KMS-11 (cell line): ENCODE data around the gene THRA.

Experiments used
- H2AFZ ChIP-seq: fragments of 200-600 bp; sonication (generic); 2 replicates; pipeline ENCODE4 v1.6.1; 2016; ENCODE audit warnings: antibody characterized with exemption, mixed run types, low read depth
- H3K27ac ChIP-seq: fragments of 200-600 bp; sonication (generic); 2 replicates; pipeline ENCODE4 v1.6.1; 2016; ENCODE audit warnings: mild to moderate bottlenecking, mixed run types
- H3K27me3 ChIP-seq: fragments of 200-600 bp; sonication (generic); 2 replicates; pipeline ENCODE4 v1.6.1; 2017; ENCODE audit warnings: mild to moderate bottlenecking, low read depth, mixed run types, moderate library complexity; ENCODE audit not compliant: insufficient read depth
- H3K36me3 ChIP-seq: fragments of 200-600 bp; sonication (generic); 2 replicates; pipeline ENCODE4 v1.6.1; 2017; ENCODE audit warnings: mild to moderate bottlenecking, mixed run types; ENCODE audit not compliant: insufficient read depth
- H3K4me1 ChIP-seq: fragments of 200-600 bp; sonication (generic); 2 replicates; pipeline ENCODE4 v1.6.1; 2016; ENCODE audit warnings: mild to moderate bottlenecking, low read depth, mixed run types; ENCODE audit not compliant: poor library complexity, severe bottlenecking
- H3K4me2 ChIP-seq: fragments of 200-600 bp; sonication (generic); 2 replicates; pipeline ENCODE4 v1.7.0; 2016; ENCODE audit warnings: mild to moderate bottlenecking, mixed run types
- H3K4me3 ChIP-seq: fragments of 200-600 bp; sonication (generic); IDR thresholded peaks from 2 replicates; pipeline ENCODE4 v1.6.1; 2017; ENCODE audit warnings: low read depth, low read length, mixed read lengths; ENCODE audit not compliant: insufficient read depth
- H3K79me2 ChIP-seq: fragments of 200-600 bp; sonication (generic); 2 replicates; pipeline ENCODE4 v1.6.1; 2016; ENCODE audit warnings: low read depth, mixed run types; ENCODE audit not compliant: insufficient read depth
- H3K9ac ChIP-seq: fragments of 200-600 bp; sonication (generic); 2 replicates; pipeline ENCODE4 v1.6.1; 2016; ENCODE audit warnings: mild to moderate bottlenecking, mixed run types
- H4K20me1 ChIP-seq: fragments of 200-600 bp; sonication (generic); 2 replicates; pipeline ENCODE4 v1.6.1; 2016; ENCODE audit warnings: mild to moderate bottlenecking, mixed run types; ENCODE audit not compliant: insufficient read depth
- TF ChIP-seq, protein P1 (sequence below): fragments of 200-600 bp; sonication (generic); conservative IDR thresholded peaks from 2 replicates; pipeline ENCODE4 v1.6.1; 2017; ENCODE audit warnings: low read depth, mild to moderate bottlenecking, antibody characterized with exemption, low read length, moderate library complexity, mixed read lengths

Gene THRA

DNA sequence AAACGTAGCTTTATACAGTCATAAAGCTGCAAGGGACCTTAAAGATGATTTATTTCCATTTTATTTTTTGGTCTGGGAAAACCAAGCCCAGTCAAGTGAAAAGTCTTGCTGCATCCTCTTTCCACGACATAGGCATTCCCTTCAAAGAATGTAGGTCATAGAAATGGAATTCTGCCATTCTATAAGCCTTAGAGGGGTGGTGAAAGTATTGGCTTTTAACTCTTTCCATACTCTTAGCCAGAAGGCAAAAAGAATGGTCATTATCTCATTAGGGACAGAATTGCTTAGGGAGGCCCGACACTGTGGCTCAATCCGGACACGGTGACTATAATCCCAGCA lies 51.1 kb downstream of the THRA start:
- Histone ChIP-seq H3K27ac (peak overlapping the region; percentile 59), H3K27me3 (no peaks in the 10 kb centered on the region), H4K20me1 (no peaks in the 10 kb centered on the region), H3K4me2 (peak overlapping the region; percentile 44), H3K9ac (peak overlapping the region; percentile 44; the same call in 1 of the 2 replicates), H3K4me3 (no peak overlapping the region), H2AFZ (peak overlapping the region; percentile 48; the same call in 1 of the 2 replicates), H3K36me3 (no peaks in the 10 kb centered on the region), H3K4me1 (peaks cover 56% of the 10 kb centered on the region), H3K79me2 (no peaks in the 10 kb centered on the region)
- TF ChIP-seq, protein P1, sequence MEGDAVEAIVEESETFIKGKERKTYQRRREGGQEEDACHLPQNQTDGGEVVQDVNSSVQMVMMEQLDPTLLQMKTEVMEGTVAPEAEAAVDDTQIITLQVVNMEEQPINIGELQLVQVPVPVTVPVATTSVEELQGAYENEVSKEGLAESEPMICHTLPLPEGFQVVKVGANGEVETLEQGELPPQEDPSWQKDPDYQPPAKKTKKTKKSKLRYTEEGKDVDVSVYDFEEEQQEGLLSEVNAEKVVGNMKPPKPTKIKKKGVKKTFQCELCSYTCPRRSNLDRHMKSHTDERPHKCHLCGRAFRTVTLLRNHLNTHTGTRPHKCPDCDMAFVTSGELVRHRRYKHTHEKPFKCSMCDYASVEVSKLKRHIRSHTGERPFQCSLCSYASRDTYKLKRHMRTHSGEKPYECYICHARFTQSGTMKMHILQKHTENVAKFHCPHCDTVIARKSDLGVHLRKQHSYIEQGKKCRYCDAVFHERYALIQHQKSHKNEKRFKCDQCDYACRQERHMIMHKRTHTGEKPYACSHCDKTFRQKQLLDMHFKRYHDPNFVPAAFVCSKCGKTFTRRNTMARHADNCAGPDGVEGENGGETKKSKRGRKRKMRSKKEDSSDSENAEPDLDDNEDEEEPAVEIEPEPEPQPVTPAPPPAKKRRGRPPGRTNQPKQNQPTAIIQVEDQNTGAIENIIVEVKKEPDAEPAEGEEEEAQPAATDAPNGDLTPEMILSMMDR = no peak

- TF ChIP-seq, protein P1 = no peak
- Histone ChIP-seq H3K27ac (no peak overlapping the region), H3K36me3 (no peaks in the 10 kb centered on the region), H3K9ac (no peak overlapping the region), H3K79me2 (no peaks in the 10 kb centered on the region), H3K27me3 (no peaks in the 10 kb centered on the region), H3K4me1 (peaks cover 51% of the 10 kb centered on the region), H2AFZ (no peak overlapping the region), H3K4me2 (no peak overlapping the region), H4K20me1 (no peaks in the 10 kb centered on the region), H3K4me3 (no peak overlapping the region)
Observed at GRCh38 chr17:40115101-40115436, 52.3 kb downstream of the THRA start.

DNA sequence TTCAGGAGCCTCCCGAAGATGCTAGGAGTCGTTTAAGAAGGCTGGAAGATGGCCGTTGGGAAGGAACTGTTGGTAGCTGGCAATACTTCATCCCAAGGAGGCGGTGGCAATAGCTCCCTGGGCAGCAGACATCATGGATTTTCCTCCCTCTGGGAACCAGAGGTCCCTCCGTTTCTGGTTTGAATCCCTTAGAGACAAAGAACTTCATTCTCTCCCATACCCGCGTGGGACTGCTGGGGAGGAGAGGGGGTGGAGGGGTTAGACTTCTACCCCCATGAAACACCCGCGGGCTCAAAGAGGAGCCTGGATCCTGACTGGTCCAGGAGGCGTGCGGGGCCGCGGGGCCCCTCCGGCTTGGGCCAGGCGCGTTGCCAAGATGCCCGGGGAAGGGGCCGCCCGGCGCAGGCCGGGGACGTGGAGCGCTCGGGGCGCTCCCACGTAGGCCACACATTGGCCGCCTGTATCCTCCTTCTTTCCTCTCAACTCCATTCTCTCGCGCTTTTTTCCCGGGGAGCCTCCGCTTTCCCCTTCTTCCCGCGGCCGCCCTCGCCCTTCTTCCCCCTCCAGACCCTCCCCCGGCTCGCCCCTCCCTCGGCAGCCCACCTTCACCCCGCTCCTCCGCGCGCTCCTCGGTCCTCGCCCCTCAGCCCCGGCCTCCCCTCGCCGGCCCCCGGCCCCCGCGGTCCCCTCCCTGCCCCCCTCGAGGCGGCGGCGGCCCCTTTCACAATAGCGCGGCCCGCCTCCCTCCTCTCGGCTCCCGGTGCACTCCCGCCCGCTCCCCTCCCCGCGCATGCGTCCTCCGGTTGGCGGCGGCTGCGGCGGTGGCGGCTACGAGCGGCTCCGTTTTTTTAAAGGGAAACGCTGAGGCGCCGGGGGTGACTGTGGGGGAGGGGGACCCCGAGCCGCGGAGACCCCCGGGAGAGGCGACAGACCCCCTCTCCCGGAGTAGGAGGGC lies 58.7 kb downstream of the THRA start, which contains the start of gene MSL1:
MSL1 (plus strand) TSS at position 791 of the 955 bp plus-strand sequence. CDS start 642 bp downstream, outside the sequence.
- peak within 1 kb of the TSS; percentile 69 for H3K27ac ChIP-seq
- peaks cover 13% of the 10 kb centered on the region for H4K20me1 ChIP-seq
- TF ChIP-seq, protein P1 = no peak
- H3K79me2 ChIP-seq = peaks cover 53% of the 10 kb centered on the region
- H3K27me3 ChIP-seq = no peaks in the 10 kb centered on the region
- peak within 1 kb of the TSS; percentile 69 for H3K4me3 ChIP-seq
- H3K4me1 ChIP-seq = peaks cover 32% of the 10 kb centered on the region
- peak within 1 kb of the TSS; percentile 83 for H2AFZ ChIP-seq
- H3K4me2 ChIP-seq = peak within 1 kb of the TSS; percentile 99
- H3K9ac ChIP-seq = peak within 1 kb of the TSS; percentile 91
- 0 out of 2 replicates have a peak, but pooled peaks cover 4% of the 10 kb centered on the region for H3K36me3 ChIP-seq

GRCh38 chr17:40122136-40122998 lies 59.6 kb downstream of the THRA start:
- peak overlapping the region; percentile 91 for H3K9ac ChIP-seq
- H3K27ac ChIP-seq = peak overlapping the region; percentile 69
- H3K27me3 ChIP-seq = no peaks in the 10 kb centered on the region
- H3K4me1 ChIP-seq = peaks cover 32% of the 10 kb centered on the region
- TF ChIP-seq, protein P1 = no peak
- peak overlapping the region; percentile 83; the same call in 1 of the 2 replicates for H2AFZ ChIP-seq
- H3K4me3 ChIP-seq = peak overlapping the region; percentile 69
- 0 out of 2 replicates have a peak, but pooled peaks cover 4% of the 10 kb centered on the region for H3K36me3 ChIP-seq
- peaks cover 13% of the 10 kb centered on the region for H4K20me1 ChIP-seq
- H3K4me2 ChIP-seq = peak overlapping the region; percentile 83
- peaks cover 62% of the 10 kb centered on the region for H3K79me2 ChIP-seq
